ENCODE results near the gene ARL15.

DNA sequence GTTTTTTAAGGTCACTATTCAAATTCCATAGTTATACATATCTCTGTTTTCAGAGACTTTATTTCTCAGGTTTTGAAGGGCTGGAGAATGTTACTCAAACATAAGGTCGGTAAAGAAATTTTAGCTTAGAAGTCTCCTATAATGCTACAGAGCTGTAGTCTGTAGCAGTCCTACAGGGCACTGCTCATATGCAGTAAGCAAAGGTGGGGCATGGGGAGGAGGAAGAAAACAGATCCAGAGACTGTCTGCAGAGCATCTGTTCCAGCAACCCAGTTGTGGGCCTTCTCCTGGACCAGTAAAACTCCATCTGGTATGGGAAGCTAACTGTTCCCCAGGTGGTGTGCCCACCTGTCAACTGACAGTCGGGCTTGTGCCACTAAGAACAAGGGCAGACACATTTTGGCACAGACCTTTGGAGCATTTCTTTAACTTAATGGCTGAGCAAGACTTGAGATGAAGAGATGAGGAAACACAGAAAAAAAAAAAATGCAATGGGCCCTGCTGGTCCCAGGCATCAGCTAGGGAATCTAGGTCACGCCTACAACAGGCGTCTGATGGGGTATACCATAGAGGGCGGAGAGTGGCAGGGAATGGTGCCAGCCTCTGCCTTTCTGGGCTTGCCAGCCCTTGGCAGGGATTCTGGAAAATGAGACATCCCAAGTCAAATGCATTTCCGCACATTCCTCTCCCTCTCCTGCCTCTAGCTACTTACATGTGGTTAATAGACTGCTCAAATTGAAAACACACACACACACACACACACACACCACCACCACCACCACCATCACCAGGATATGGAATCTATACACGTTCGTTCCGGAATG is 218.9 kb downstream of the ARL15 start:
- no peak for TF ChIP-seq POLR2A (IDR thresholded peaks at IDR 0.05; ENCODE audit: low read depth, low read length)
- TF ChIP-seq TAF1 (IDR thresholded peaks at IDR 0.05; ENCODE audit: low read depth, low read length) = no peak
- no peak for TF ChIP-seq POLR2AphosphoS5 (IDR thresholded peaks at IDR 0.05; ENCODE audit: low read depth, low read length)
- TF ChIP-seq PAX5 (IDR thresholded peaks at IDR 0.05; ENCODE audit: insufficient read depth, low read length, severe bottlenecking) = no peak
- no peak for TF ChIP-seq SPI1 (IDR thresholded peaks at IDR 0.05; ENCODE audit: low read depth, low read length)
- no peak for TF ChIP-seq POU2F2 (IDR thresholded peaks at IDR 0.05; ENCODE audit: low read depth, low read length)

All from GM12891 (cell line).